ENCODE results near the gene DMXL2.

GRCh38 chr15:51561271-51561670, 61.3 kb downstream of the DMXL2 start:
- TF ChIP-seq POLR2AphosphoS5 (IDR thresholded peaks at IDR 0.05; ENCODE audit: low read depth) (no peak), CTCF (IDR thresholded peaks at IDR 0.05; ENCODE audit: insufficient read depth, low read length) (no peak), GABPA (IDR thresholded peaks at IDR 0.05; ENCODE audit: low read depth) (no peak), SPI1 (IDR thresholded peaks at IDR 0.05; ENCODE audit: borderline replicate concordance, low read depth) (no peak)
- TF ChIP-seq, protein P1, sequence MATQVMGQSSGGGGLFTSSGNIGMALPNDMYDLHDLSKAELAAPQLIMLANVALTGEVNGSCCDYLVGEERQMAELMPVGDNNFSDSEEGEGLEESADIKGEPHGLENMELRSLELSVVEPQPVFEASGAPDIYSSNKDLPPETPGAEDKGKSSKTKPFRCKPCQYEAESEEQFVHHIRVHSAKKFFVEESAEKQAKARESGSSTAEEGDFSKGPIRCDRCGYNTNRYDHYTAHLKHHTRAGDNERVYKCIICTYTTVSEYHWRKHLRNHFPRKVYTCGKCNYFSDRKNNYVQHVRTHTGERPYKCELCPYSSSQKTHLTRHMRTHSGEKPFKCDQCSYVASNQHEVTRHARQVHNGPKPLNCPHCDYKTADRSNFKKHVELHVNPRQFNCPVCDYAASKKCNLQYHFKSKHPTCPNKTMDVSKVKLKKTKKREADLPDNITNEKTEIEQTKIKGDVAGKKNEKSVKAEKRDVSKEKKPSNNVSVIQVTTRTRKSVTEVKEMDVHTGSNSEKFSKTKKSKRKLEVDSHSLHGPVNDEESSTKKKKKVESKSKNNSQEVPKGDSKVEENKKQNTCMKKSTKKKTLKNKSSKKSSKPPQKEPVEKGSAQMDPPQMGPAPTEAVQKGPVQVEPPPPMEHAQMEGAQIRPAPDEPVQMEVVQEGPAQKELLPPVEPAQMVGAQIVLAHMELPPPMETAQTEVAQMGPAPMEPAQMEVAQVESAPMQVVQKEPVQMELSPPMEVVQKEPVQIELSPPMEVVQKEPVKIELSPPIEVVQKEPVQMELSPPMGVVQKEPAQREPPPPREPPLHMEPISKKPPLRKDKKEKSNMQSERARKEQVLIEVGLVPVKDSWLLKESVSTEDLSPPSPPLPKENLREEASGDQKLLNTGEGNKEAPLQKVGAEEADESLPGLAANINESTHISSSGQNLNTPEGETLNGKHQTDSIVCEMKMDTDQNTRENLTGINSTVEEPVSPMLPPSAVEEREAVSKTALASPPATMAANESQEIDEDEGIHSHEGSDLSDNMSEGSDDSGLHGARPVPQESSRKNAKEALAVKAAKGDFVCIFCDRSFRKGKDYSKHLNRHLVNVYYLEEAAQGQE (IDR thresholded peaks at IDR 0.05; ENCODE audit: insufficient replicate concordance, low read depth): no peak
